GM10248 (cell line): ENCODE data around the gene RBBP8NL.

Source experiments
- CTCF ChIA-PET: fragments of 300-600 bp; sonication (Branson Sonifier 250); formaldehyde crosslinking; extraction: SDS; loops from one replicate; lab custom pipeline; 2021; ENCODE audit warnings: antibody characterized with exemption; lab: Yijun Ruan, JAX
- POLR2A ChIA-PET: fragments of 350-650 bp; sonication (Branson Sonifier 250); formaldehyde crosslinking; extraction: SDS; loops from one replicate; lab custom pipeline; 2020; ENCODE audit warnings: antibody characterized with exemption; lab: Yijun Ruan, JAX
- DNase-seq: peaks from one replicate; pipeline ENCODE4 v3.0.0; 2012; ENCODE audit errors: extremely low spot score
- CTCF ChIP-seq: IDR thresholded peaks from 2 replicates; pipeline ENCODE4 v1.5.1; 2012; ENCODE audit warnings: mild to moderate bottlenecking, low read depth; ENCODE audit errors: extremely low read depth, missing control alignments, control extremely low read depth

The RBBP8NL gene

GRCh38 chr20:62423326-62423706 is 4.0 kb downstream of the RBBP8NL start:
- ChIA-PET POLR2A (no interaction called here), CTCF (interaction anchor here (2.6 kb wide), 1 partner anchor 14 kb away, joined by 9 read pairs; no protein-coding TSS in a partner anchor)
- no peak for TF ChIP-seq CTCF
- DNase-seq, result no peak

- no peak for DNase-seq
- no peak for TF ChIP-seq CTCF
- ChIA-PET CTCF (interaction anchor here (2.6 kb wide), 1 partner anchor 13 kb away, joined by 9 read pairs; no protein-coding TSS in a partner anchor), POLR2A (no interaction called here)
Observed at GRCh38 chr20:62422636-62423325, 4.6 kb downstream of the RBBP8NL start.

- TF ChIP-seq CTCF, result no peak
- CTCF ChIA-PET, result no interaction called here
- no peak for DNase-seq
- POLR2A ChIA-PET, result no interaction called here
Observed at GRCh38 chr20:62421716-62421990, 5.7 kb downstream of the RBBP8NL start.

GRCh38 chr20:62420846-62421715 is 6.3 kb downstream of the RBBP8NL start:
- CTCF ChIA-PET, result no interaction called here
- no peak for DNase-seq
- POLR2A ChIA-PET, result no interaction called here
- TF ChIP-seq CTCF, result no peak

- DNase-seq, result no peak
- POLR2A ChIA-PET, result no interaction called here
- CTCF ChIA-PET, result interaction anchor here (0.8 kb wide), 1 partner anchor 9 kb away, joined by 3 read pairs; no protein-coding TSS in a partner anchor
- no peak for TF ChIP-seq CTCF
Observed at GRCh38 chr20:62419759-62420158, 7.6 kb downstream of the RBBP8NL start.

- TF ChIP-seq CTCF, result no peak
- CTCF ChIA-PET, result interaction anchor here (0.8 kb wide), 1 partner anchor 9 kb away, joined by 3 read pairs; no protein-coding TSS in a partner anchor
- POLR2A ChIA-PET, result no interaction called here
- DNase-seq, result no peak
Observed at GRCh38 chr20:62418709-62419487, 8.4 kb downstream of the RBBP8NL start.
